HepG2 (cell line): Measurements from ENCODE around the gene KRTAP5-9. TPM values are rescaled to one million over a fixed set of nuclear protein-coding genes. Genes with fewer than 3 reads are reported as not detected.

ENCODE experiments used
- ATAC-seq: fragments of 200-7000 bp; cut with Tn5 transposase; 3 replicates; pipeline ENCODE4 v1.9.1; 2020; ENCODE audit warnings: mild to moderate bottlenecking, moderate library complexity
- BruUV-seq: library from RNA; stranded (reverse); fragments of 400-500 nt; replicated peaks from 2 replicates; lab custom pipeline; 2021; lab: Mats Ljungman, UMichigan
- CTCF ChIA-PET: fragments of 300-600 bp; formaldehyde crosslinking; extraction: SDS; loops from one replicate; lab custom pipeline; 2021; ENCODE audit warnings: low total read pairs, inconsistent platforms, low intra/inter-chr PET ratio; lab: Yijun Ruan, JAX
- POLR2A ChIA-PET: fragments of 350-600 bp; sonication (Branson Sonifier 250); formaldehyde crosslinking; loops from one replicate; lab custom pipeline; 2020; ENCODE audit warnings: antibody characterized with exemption, inconsistent platforms; lab: Yijun Ruan, JAX
- DNase-seq: peaks from one replicate; pipeline ENCODE4 v3.0.0-alpha.2; 2015; ENCODE audit warnings: low spot score
- FAIRE-seq: peaks from 3 replicates; lab custom pipeline; 2011; peaks lifted over from hg19 to GRCh38; lab: Jason Lieb, UNC
- H2AFZ ChIP-seq: one replicate; pipeline ENCODE4 v1.6.1; 2011; ENCODE audit warnings: low read length, inconsistent platforms
- H3K27ac ChIP-seq: fragments of 300-600 bp; 3 replicates; pipeline ENCODE4 v1.8.0; 2011; ENCODE audit warnings: mixed run types, mild to moderate bottlenecking, mixed read lengths, low read length, inconsistent platforms; ENCODE audit not compliant: insufficient read depth; ENCODE audit errors: extremely low read length
- H3K27me3 ChIP-seq, 2 experiments: fragments of 200-600 bp in 1 of 2; 2 replicates in 1 of 2; 3 replicates in 1 of 2; pipeline versions ENCODE4 v1.6.0 to v1.8.0; 2011; ENCODE audit warnings: low read length in 2 of 2, mild to moderate bottlenecking in 2 of 2, moderate library complexity in 2 of 2, inconsistent platforms in 1 of 2; ENCODE audit not compliant: insufficient read depth in 2 of 2, control insufficient read depth in 1 of 2
- H3K36me3 ChIP-seq, 2 experiments: fragments of 200-600 bp in 1 of 2; replicated peaks in 1 of 2; 2 replicates in 1 of 2; 3 replicates in 1 of 2; pipeline versions ENCODE4 v1.5.1 to v1.8.0; 2011; ENCODE audit warnings: low read length in 2 of 2, inconsistent platforms in 1 of 2; ENCODE audit not compliant: insufficient read depth in 2 of 2, control insufficient read depth in 1 of 2
- H3K4me1 ChIP-seq: 2 replicates; pipeline ENCODE4 v1.5.1; 2012; ENCODE audit warnings: low read length, inconsistent platforms; ENCODE audit not compliant: insufficient read depth
- H3K4me2 ChIP-seq: 2 replicates; pipeline ENCODE4 v1.6.0; 2011; ENCODE audit warnings: low read depth, low read length, inconsistent platforms
- H3K4me3 ChIP-seq, 3 experiments: fragments of 200-600 bp in 1 of 3; sonication (generic), shearing (Covaris generic) in 1 of 3; replicated peaks in 1 of 3; 2 replicates each; pipeline ENCODE4 v1.5.1; 2011 to 2016; ENCODE audit warnings: low read length in 3 of 3, inconsistent platforms in 2 of 3, low read depth in 2 of 3, mild to moderate bottlenecking in 2 of 3, control low read depth in 1 of 3, mixed read lengths in 1 of 3; ENCODE audit not compliant: insufficient read depth in 1 of 3
- H3K79me2 ChIP-seq: one replicate; pipeline ENCODE4 v1.6.1; 2011; ENCODE audit warnings: low read length, inconsistent platforms; ENCODE audit not compliant: insufficient read depth
- H3K9ac ChIP-seq: 2 replicates; pipeline ENCODE4 v1.6.0; 2011; ENCODE audit warnings: mild to moderate bottlenecking, low read depth, low read length, inconsistent platforms; ENCODE audit not compliant: insufficient read depth
- H3K9me3 ChIP-seq: 2 replicates; pipeline ENCODE4 v1.5.1; 2012; ENCODE audit warnings: mild to moderate bottlenecking, low read length
- H4K20me1 ChIP-seq: 2 replicates; pipeline ENCODE4 v1.6.0; 2011; ENCODE audit warnings: inconsistent platforms, mild to moderate bottlenecking, low read length, moderate library complexity; ENCODE audit not compliant: insufficient read depth
- CC2D1A ChIP-seq: sonication (generic); formaldehyde crosslinking; IDR thresholded peaks from 2 replicates; pipeline ENCODE4 v1.8.1; 2023; ENCODE audit warnings: mild to moderate bottlenecking, missing genetic modification reagents
- CHD2 ChIP-seq: IDR thresholded peaks from 2 replicates; pipeline ENCODE4 v1.6.1; 2011; ENCODE audit warnings: low read depth, low read length, improper control_type of control experiment
- HCFC1 ChIP-seq: fragments of 150-350 bp; IDR thresholded peaks from 2 replicates; pipeline ENCODE4 v1.6.1; 2014; ENCODE audit warnings: low read depth, low read length
- MAFF ChIP-seq: IDR thresholded peaks from 2 replicates; pipeline ENCODE4 v1.6.1; 2011; ENCODE audit warnings: low read depth, low read length, improper control_type of control experiment
- MAFK ChIP-seq, 2 experiments: IDR thresholded peaks in 1 of 2; conservative IDR thresholded peaks in 1 of 2; 2 replicates each; pipeline ENCODE4 v1.6.1; 2011; ENCODE audit warnings: improper control_type of control experiment in 2 of 2, low read length in 2 of 2
- NFE2 ChIP-seq: sonication (generic); formaldehyde crosslinking; IDR thresholded peaks from 2 replicates; pipeline ENCODE4 v1.4.0; 2020; ENCODE audit warnings: missing genetic modification reagents
- NFE2L2 ChIP-seq: fragments of 150-350 bp; IDR thresholded peaks from 2 replicates; pipeline ENCODE4 v1.6.1; 2014; ENCODE audit warnings: low read length
- NFIC ChIP-seq: IDR thresholded peaks from 2 replicates; pipeline ENCODE4 v1.6.1; 2012; ENCODE audit warnings: mild to moderate bottlenecking, low read length, inconsistent platforms
- NFYC ChIP-seq: IDR thresholded peaks from 2 replicates; pipeline ENCODE4 v1.6.1; 2016; ENCODE audit warnings: missing genetic modification reagents, missing compliant biosample characterization
- NR3C1 ChIP-seq: sonication (generic); formaldehyde crosslinking; IDR thresholded peaks from 2 replicates; pipeline ENCODE4 v1.4.0; 2020; ENCODE audit warnings: missing genetic modification reagents
- PHF5A ChIP-seq: IDR thresholded peaks from one replicate; pipeline ENCODE4 v1.6.1; 2018; ENCODE audit warnings: low read depth, missing genetic modification reagents; ENCODE audit not compliant: unreplicated experiment
- REL ChIP-seq: sonication (generic); formaldehyde crosslinking; conservative IDR thresholded peaks from 2 replicates; pipeline ENCODE4 v1.8.0; 2022; ENCODE audit warnings: mild to moderate bottlenecking, missing genetic modification reagents, moderate library complexity
- SMARCE1 ChIP-seq: fragments of 450-650 bp; IDR thresholded peaks from 2 replicates; pipeline ENCODE4 v1.6.1; 2017; ENCODE audit warnings: borderline replicate concordance
- TBL1XR1 ChIP-seq: fragments of 150-350 bp; IDR thresholded peaks from 2 replicates; pipeline ENCODE4 v1.6.1; 2014; ENCODE audit warnings: borderline replicate concordance, low read length; ENCODE audit not compliant: partially characterized antibody
- THAP11 ChIP-seq: IDR thresholded peaks from 2 replicates; pipeline ENCODE4 v1.6.1; 2016; ENCODE audit warnings: missing biosample characterization, missing genetic modification reagents
- TP53 ChIP-seq: sonication (generic); formaldehyde crosslinking; conservative IDR thresholded peaks from 2 replicates; pipeline ENCODE4 v1.4.0; 2020; ENCODE audit warnings: missing genetic modification reagents
- ZC3H13 ChIP-seq: sonication (generic); formaldehyde crosslinking; IDR thresholded peaks from 2 replicates; pipeline ENCODE4 v1.8.1; 2023; ENCODE audit warnings: mild to moderate bottlenecking, missing genetic modification reagents, moderate library complexity
- ZNF292 ChIP-seq: sonication (generic); formaldehyde crosslinking; IDR thresholded peaks from 2 replicates; pipeline ENCODE4 v1.8.1; 2022; ENCODE audit warnings: mild to moderate bottlenecking, low read depth, missing genetic modification reagents, borderline replicate concordance
- ZNF605 ChIP-seq: sonication (generic); formaldehyde crosslinking; IDR thresholded peaks from 2 replicates; pipeline ENCODE4 v1.8.0; 2022; ENCODE audit warnings: mild to moderate bottlenecking, missing genetic modification reagents
- WGBS: methylation state at CpG from one replicate; pipeline ENCODE4 v1.1.6; 2017; ENCODE audit warnings: low lambda C conversion rate; 5-methylcytosine and 5-hydroxymethylcytosine counted together
- in situ Hi-C: cut with HindIII; loops from 2 replicates; pipeline ENCODE4 v1.10.0; 2017; ENCODE audit warnings: low pct_unique_long_range_greater_than_20kb; ENCODE audit not compliant: extremely low pct_ligation_motif_present
- intact Hi-C: fragments of 100-400 bp; cut with micrococcal nuclease; formaldehyde crosslinking; loops from one replicate; pipeline ENCODE4 v1.10.0; 2022; ENCODE audit not compliant: unreplicated experiment
- polyA plus RNA-seq, 8 experiments: library from polyadenylated mRNA; depleted of rRNA in 3 of 8; stranded (reverse) in 7 of 8; unstranded in 1 of 8; fragments of >200 nt; fragmentation: Illumina TruSeq in 4 of 8; extraction: Trizol in 4 of 8; gene quantifications; 2 replicates each; pipeline versions ENCODE4 v1.2.1 to v1.2.3, GENCODE V29; 2011 to 2016; ENCODE audit warnings: low read depth in 4 of 8, missing spikeins in 1 of 8, mixed read lengths in 1 of 8; ENCODE audit not compliant: insufficient read depth in 1 of 8
- total RNA-seq, 5 experiments: library from RNA; depleted of rRNA; stranded (reverse); fragments of >200 nt; fragmentation: Illumina TruSeq; extraction: Trizol; gene quantifications; 2 replicates each; pipeline ENCODE4 v1.2.3, GENCODE V29; 2016; ENCODE audit warnings: low read depth in 1 of 5
- TF ChIP-seq, protein P1 (sequence below): IDR thresholded peaks from 2 replicates; pipeline ENCODE4 v1.6.1; 2016; ENCODE audit warnings: missing genetic modification reagents, missing compliant biosample characterization
- TF ChIP-seq, protein P2 (sequence below): IDR thresholded peaks from 2 replicates; pipeline ENCODE4 v1.6.1; 2012; ENCODE audit warnings: inconsistent platforms
- TF ChIP-seq, protein P3 (sequence below): sonication (generic); formaldehyde crosslinking; IDR thresholded peaks from 2 replicates; pipeline ENCODE4 v1.4.0; 2020; ENCODE audit warnings: mild to moderate bottlenecking, missing genetic modification reagents
- TF ChIP-seq, protein P4 (sequence below): sonication (generic); formaldehyde crosslinking; conservative IDR thresholded peaks from 2 replicates; pipeline ENCODE4 v1.4.0; 2020; ENCODE audit warnings: missing genetic modification reagents

KRTAP5-9 gene
- total and polyA plus RNA-seq, 2 of the 13 experiments (the other 11 are each of a cell fraction or from before 2014, with no cell fraction given) = 0.09 TPM; not detected in 1

DNA sequence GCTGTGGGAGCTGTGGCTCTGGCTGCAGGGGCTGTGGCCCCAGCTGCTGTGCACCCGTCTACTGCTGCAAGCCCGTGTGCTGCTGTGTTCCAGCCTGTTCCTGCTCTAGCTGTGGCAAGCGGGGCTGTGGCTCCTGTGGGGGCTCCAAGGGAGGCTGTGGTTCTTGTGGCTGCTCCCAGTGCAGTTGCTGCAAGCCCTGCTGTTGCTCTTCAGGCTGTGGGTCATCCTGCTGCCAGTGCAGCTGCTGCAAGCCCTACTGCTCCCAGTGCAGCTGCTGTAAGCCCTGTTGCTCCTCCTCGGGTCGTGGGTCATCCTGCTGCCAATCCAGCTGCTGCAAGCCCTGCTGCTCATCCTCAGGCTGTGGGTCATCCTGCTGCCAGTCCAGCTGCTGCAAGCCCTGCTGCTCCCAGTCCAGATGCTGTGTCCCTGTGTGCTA lies 514 bp downstream of the KRTAP5-9 start (continued):
- TF ChIP-seq, protein P1, sequence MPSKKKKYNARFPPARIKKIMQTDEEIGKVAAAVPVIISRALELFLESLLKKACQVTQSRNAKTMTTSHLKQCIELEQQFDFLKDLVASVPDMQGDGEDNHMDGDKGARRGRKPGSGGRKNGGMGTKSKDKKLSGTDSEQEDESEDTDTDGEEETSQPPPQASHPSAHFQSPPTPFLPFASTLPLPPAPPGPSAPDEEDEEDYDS (CRISPR knock-in tag) = no peak
- no peak for TF ChIP-seq CHD2
- TF ChIP-seq ZNF292 (CRISPR knock-in tag) = peak; percentile 96
- no peak for TF ChIP-seq HCFC1
- TF ChIP-seq ZC3H13 = no peak
- TF ChIP-seq CC2D1A (CRISPR knock-in tag) = no peak
- TF ChIP-seq, protein P2, sequence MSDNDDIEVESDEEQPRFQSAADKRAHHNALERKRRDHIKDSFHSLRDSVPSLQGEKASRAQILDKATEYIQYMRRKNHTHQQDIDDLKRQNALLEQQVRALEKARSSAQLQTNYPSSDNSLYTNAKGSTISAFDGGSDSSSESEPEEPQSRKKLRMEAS = 0 out of 2 replicates have a peak, but pooled peaks have one; percentile 5
- TF ChIP-seq NFIC = no peak

DNA sequence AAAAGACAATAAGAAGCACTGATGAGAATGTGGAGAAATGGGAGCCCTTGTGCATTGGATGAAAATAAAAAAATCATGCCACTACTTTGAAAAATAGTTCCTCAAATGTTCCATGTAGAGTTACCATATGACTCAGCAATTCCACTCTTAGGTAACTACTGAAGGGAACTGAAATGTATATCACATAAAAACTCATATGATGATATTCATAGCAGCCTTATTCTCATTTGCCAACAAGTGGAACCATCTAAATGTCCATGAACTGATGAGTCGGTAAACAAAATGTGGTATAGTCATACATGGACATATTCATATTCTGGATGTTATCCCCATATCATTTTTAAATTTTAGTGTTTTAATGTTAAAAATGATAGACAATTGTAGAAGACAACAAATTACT lies 3.5 kb downstream of the KRTAP5-9 start:
- CTCF ChIA-PET = no interaction called here
- DNase-seq (no peak), ATAC-seq (no peak), FAIRE-seq (no peak)
- BruUV-seq = no TSS peak
- Histone ChIP-seq H4K20me1 (no peaks in the 10 kb centered on the region), H2AFZ (no peak overlapping the region), H3K4me3 (no peak overlapping the region), H3K79me2 (no peaks in the 10 kb centered on the region), H3K4me2 (no peak overlapping the region), H3K9me3 (no peaks in the 10 kb centered on the region), H3K36me3 (no peaks in the 10 kb centered on the region), H3K27me3 (no peaks in the 10 kb centered on the region; a peak in 2 of 5 replicates), H3K4me1 (peaks cover 51% of the 10 kb centered on the region), H3K9ac (no peak overlapping the region), H3K27ac (no peak overlapping the region)
- WGBS = 86% methylated on average over 1 of the region's 1 CpG
- intact Hi-C loops = no loop called here
- in situ Hi-C loops = no loop called here
- POLR2A ChIA-PET = no interaction called here
- TF ChIP-seq MAFF (0 out of 2 replicates have a peak, but pooled peaks have one; percentile 36), NFE2L2 (peak; percentile 88), PHF5A (no peak), THAP11 (CRISPR knock-in tag) (no peak), TBL1XR1 (no peak), ZNF605 (no peak), SMARCE1 (no peak), NFE2 (CRISPR knock-in tag) (no peak), NFYC (CRISPR knock-in tag) (no peak), MAFK (conservative IDR thresholded peaks at IDR 0.05 in 1 of 2, IDR thresholded peaks at IDR 0.05 in 1 of 2; ENCODE audit: low read length in 2 of 2) (peak; percentile 26 to 45; a peak in 2 of 4 replicates), REL (CRISPR knock-in tag) (no peak), NR3C1 (CRISPR knock-in tag) (no peak), TP53 (CRISPR knock-in tag) (no peak)
- TF ChIP-seq, protein P3, sequence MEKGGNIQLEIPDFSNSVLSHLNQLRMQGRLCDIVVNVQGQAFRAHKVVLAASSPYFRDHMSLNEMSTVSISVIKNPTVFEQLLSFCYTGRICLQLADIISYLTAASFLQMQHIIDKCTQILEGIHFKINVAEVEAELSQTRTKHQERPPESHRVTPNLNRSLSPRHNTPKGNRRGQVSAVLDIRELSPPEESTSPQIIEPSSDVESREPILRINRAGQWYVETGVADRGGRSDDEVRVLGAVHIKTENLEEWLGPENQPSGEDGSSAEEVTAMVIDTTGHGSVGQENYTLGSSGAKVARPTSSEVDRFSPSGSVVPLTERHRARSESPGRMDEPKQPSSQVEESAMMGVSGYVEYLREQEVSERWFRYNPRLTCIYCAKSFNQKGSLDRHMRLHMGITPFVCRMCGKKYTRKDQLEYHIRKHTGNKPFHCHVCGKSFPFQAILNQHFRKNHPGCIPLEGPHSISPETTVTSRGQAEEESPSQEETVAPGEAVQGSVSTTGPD (CRISPR knock-in tag) = no peak
- TF ChIP-seq, protein P4, sequence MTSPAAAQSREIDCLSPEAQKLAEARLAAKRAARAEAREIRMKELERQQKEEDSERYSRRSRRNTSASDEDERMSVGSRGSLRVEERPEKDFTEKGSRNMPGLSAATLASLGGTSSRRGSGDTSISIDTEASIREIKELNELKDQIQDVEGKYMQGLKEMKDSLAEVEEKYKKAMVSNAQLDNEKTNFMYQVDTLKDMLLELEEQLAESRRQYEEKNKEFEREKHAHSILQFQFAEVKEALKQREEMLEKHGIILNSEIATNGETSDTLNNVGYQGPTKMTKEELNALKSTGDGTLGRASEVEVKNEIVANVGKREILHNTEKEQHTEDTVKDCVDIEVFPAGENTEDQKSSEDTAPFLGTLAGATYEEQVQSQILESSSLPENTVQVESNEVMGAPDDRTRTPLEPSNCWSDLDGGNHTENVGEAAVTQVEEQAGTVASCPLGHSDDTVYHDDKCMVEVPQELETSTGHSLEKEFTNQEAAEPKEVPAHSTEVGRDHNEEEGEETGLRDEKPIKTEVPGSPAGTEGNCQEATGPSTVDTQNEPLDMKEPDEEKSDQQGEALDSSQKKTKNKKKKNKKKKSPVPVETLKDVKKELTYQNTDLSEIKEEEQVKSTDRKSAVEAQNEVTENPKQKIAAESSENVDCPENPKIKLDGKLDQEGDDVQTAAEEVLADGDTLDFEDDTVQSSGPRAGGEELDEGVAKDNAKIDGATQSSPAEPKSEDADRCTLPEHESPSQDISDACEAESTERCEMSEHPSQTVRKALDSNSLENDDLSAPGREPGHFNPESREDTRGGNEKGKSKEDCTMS = no peak
